ENCODE measurements around the gene ZC3H7A.
"Not testable (repeated sequence)": the region's sequence is repeated elsewhere in the genome, so short reads cannot be mapped to it uniquely, and the experiment has no call there.

GRCh38 chr16:11825520-11826165, 28.6 kb upstream of the ZC3H7A start:
- not testable (repeated sequence) for TF ChIP-seq POLR2AphosphoS5 (IDR thresholded peaks at IDR 0.05; ENCODE audit: insufficient read depth in 1 of 2, low read depth in 1 of 2); CTCF (IDR thresholded peaks at IDR 0.05)

Measured in vagina (tissue), 2 donors.